NCI-H2081 treated with DMSO at 0.1 percent for 48 hours (cell line): ENCODE measurements around the gene DIRAS2.
"Not testable (repeated sequence)": the region's sequence is repeated elsewhere in the genome, so short reads cannot be mapped to it uniquely, and the experiment has no call there.

Experiments
- DNase-seq: peaks from one replicate; lab custom pipeline; 2025; lab: John Stamatoyannopoulos, UW

Gene DIRAS2

GRCh38 chr9:90642570-90643539 is at the start of gene DIRAS2:
DIRAS2 (minus strand) TSS chr9:90642824; CDS start chr9:90613827, 28,997 bp downstream.
- peak; percentile 89 for DNase-seq

GRCh38 chr9:90684736-90685135 is 42.1 kb upstream of the DIRAS2 start:
- DNase-seq: no peak

- no peak for DNase-seq
Measured at GRCh38 chr9:90684106-90684505, 41.5 kb upstream of the DIRAS2 start.

- DNase-seq: no peak
Measured at GRCh38 chr9:90680534-90680933, 37.9 kb upstream of the DIRAS2 start.

GRCh38 chr9:90665072-90665471 is 22.4 kb upstream of the DIRAS2 start:
- DNase-seq: no peak

GRCh38 chr9:90659650-90660364 is 17.2 kb upstream of the DIRAS2 start:
- no peak for DNase-seq

GRCh38 chr9:90658783-90659182 is 16.2 kb upstream of the DIRAS2 start:
- DNase-seq: no peak

GRCh38 chr9:90658181-90658580 is 15.6 kb upstream of the DIRAS2 start:
- no peak for DNase-seq

- not testable (repeated sequence) for DNase-seq
Measured at GRCh38 chr9:90656876-90657275, 14.3 kb upstream of the DIRAS2 start.

GRCh38 chr9:90651246-90651645 is 8.6 kb upstream of the DIRAS2 start:
- DNase-seq: no peak

GRCh38 chr9:90647843-90648242 is 5.2 kb upstream of the DIRAS2 start:
- DNase-seq: no peak

- DNase-seq: no peak
Measured at GRCh38 chr9:90645721-90646120, 3.1 kb upstream of the DIRAS2 start.

GRCh38 chr9:90641884-90642487 is 638 bp downstream of the DIRAS2 start:
- DNase-seq: no peak

- no peak for DNase-seq
Measured at GRCh38 chr9:90641086-90641485, 1.5 kb downstream of the DIRAS2 start.

GRCh38 chr9:90640361-90640760 is 2.3 kb downstream of the DIRAS2 start:
- DNase-seq: no peak

GRCh38 chr9:90637626-90638025 is 5.0 kb downstream of the DIRAS2 start:
- DNase-seq: no peak

GRCh38 chr9:90632647-90633207 is 9.9 kb downstream of the DIRAS2 start:
- no peak for DNase-seq

- no peak for DNase-seq
Measured at GRCh38 chr9:90631964-90632363, 10.7 kb downstream of the DIRAS2 start.

GRCh38 chr9:90629991-90630390 is 12.6 kb downstream of the DIRAS2 start:
- DNase-seq: no peak

GRCh38 chr9:90629354-90629753 is 13.3 kb downstream of the DIRAS2 start:
- no peak for DNase-seq

- no peak for DNase-seq
Measured at GRCh38 chr9:90616806-90617205, 25.8 kb downstream of the DIRAS2 start.

GRCh38 chr9:90613502-90613901 is 29.1 kb downstream of the DIRAS2 start:
- DNase-seq: no peak
